GM12891 (cell line): ENCODE measurements around the gene IQSEC3.

Experiments used
- POLR2A ChIP-seq: IDR thresholded peaks from 2 replicates; pipeline ENCODE4 v1.6.1; 2011; ENCODE audit warnings: low read depth, low read length, control low read depth
- POLR2AphosphoS5 ChIP-seq: IDR thresholded peaks from 2 replicates; pipeline ENCODE4 v1.6.1; 2011; ENCODE audit warnings: low read depth, low read length, control low read depth
- SPI1 ChIP-seq: IDR thresholded peaks from 2 replicates; pipeline ENCODE4 v1.6.1; 2011; ENCODE audit warnings: low read depth, low read length, control low read depth
- TAF1 ChIP-seq: IDR thresholded peaks from 2 replicates; pipeline ENCODE4 v1.6.1; 2011; ENCODE audit warnings: low read depth, low read length, control low read depth

DNA sequence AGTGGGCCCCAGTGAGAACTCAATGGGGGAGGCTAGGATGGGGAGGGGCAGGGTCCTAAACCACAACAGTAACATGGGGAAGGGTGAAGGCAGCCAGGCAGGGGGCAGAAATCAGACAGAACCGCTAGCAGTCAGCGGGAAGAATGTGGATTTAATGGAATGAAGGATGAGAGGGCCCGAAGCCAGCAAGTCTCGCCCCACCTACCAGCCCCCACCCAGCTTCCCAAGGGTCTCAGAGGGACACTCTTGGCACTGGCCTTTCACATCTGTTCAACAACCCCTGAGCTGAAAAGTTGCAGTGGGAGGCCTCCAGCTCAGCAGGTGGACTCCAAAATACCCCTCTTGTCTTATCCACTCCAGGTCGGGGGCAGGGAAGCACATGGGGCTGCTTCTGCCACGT is 153.9 kb downstream of the IQSEC3 start:
- no peak for TF ChIP-seq TAF1
- no peak for TF ChIP-seq POLR2A
- TF ChIP-seq POLR2AphosphoS5 = no peak
- no peak for TF ChIP-seq SPI1
